HCT116 (cell line): ENCODE data around the gene PDE6C. TPM values are rescaled to one million over a fixed set of nuclear protein-coding genes. Genes with fewer than 3 reads are reported as not detected.

ENCODE experiments used
- ATAC-seq: fragments of 200-7000 bp; cut with Tn5 transposase; 2 replicates; pipeline ENCODE4 v1.9.1; 2020; ENCODE audit warnings: mild to moderate bottlenecking, moderate library complexity
- BruUV-seq: library from RNA; stranded (reverse); fragments of 400-500 nt; replicated peaks from 2 replicates; lab custom pipeline; 2021; lab: Mats Ljungman, UMichigan
- CTCF ChIA-PET: fragments of 300-600 bp; sonication (Branson Sonifier 250); formaldehyde crosslinking; loops from one replicate; lab custom pipeline; 2021; ENCODE audit warnings: antibody characterized with exemption; lab: Charles Lee
- POLR2A ChIA-PET: fragments of 300-600, 350-600 bp; sonication (Branson Sonifier 250); formaldehyde crosslinking; loops from one replicate; lab custom pipeline; 2021; ENCODE audit warnings: antibody characterized with exemption; lab: Charles Lee
- RAD21 ChIA-PET, 2 experiments: fragments of 300-600 bp; sonication (Branson Sonifier 250); formaldehyde crosslinking; loops; one replicate each; lab custom pipeline; 2023; ENCODE audit warnings: low total read pairs in 2 of 2; ENCODE audit not compliant: uncharacterized antibody in 2 of 2, unreplicated experiment in 2 of 2, low non-redundant PET in 1 of 2; lab: Charles Lee
- DNase-seq: peaks from one replicate; pipeline ENCODE4 v3.0.0-alpha.2; 2010; ENCODE audit warnings: low read depth, low spot score
- H2AFZ ChIP-seq: fragments of 200-600 bp; shearing (Covaris generic), sonication (generic); 2 replicates; pipeline ENCODE4 v1.6.1; 2017; ENCODE audit warnings: low read depth, mixed run types, mixed read lengths, antibody characterized with exemption, low read length; ENCODE audit not compliant: poor library complexity, severe bottlenecking
- H3K27ac ChIP-seq: 2 replicates; pipeline ENCODE4 v1.5.1; 2012; ENCODE audit warnings: low read depth, low read length
- H3K27me3 ChIP-seq: fragments of 200-600 bp; sonication (generic); 2 replicates; pipeline ENCODE4 v1.6.1; 2016; ENCODE audit warnings: mixed run types, low read length, mixed read lengths; ENCODE audit not compliant: insufficient read depth
- H3K36me3 ChIP-seq, 2 experiments: fragments of 200-500 bp in 1 of 2; fragments of 200-600 bp in 1 of 2; sonication (Bioruptor generic) in 1 of 2; sonication (generic) in 1 of 2; 2 replicates each; pipeline versions ENCODE4 v1.5.1 to v1.6.1; 2014 to 2016; ENCODE audit warnings: low read length in 2 of 2, inconsistent platforms in 1 of 2, mixed read lengths in 1 of 2, mixed run types in 1 of 2; ENCODE audit not compliant: insufficient read depth in 2 of 2, control insufficient read depth in 1 of 2
- H3K4me1 ChIP-seq, 2 experiments: fragments of 200-600 bp in 1 of 2; sonication (generic) in 1 of 2; 2 replicates each; pipeline versions ENCODE4 v1.5.1 to v1.6.1; 2012 to 2017; ENCODE audit warnings: low read length in 2 of 2, inconsistent platforms in 1 of 2, mild to moderate bottlenecking in 1 of 2, mixed read lengths in 1 of 2, mixed run types in 1 of 2, moderate library complexity in 1 of 2; ENCODE audit not compliant: insufficient read depth in 2 of 2, control insufficient read depth in 1 of 2
- H3K4me2 ChIP-seq: fragments of 200-600 bp; sonication (generic); 2 replicates; pipeline ENCODE4 v1.6.1; 2017; ENCODE audit warnings: mixed run types, low read length, mixed read lengths
- H3K4me3 ChIP-seq, 2 experiments: fragments of 200-600 bp in 1 of 2; sonication (generic) in 1 of 2; replicated peaks in 1 of 2; 2 replicates each; pipeline ENCODE4 v1.5.1; 2011 to 2016; ENCODE audit warnings: low read length in 2 of 2, control low read depth in 1 of 2, low read depth in 1 of 2, mild to moderate bottlenecking in 1 of 2, mixed read lengths in 1 of 2, mixed run types in 1 of 2
- H3K79me2 ChIP-seq: fragments of 200-600 bp; sonication (generic); 2 replicates; pipeline ENCODE4 v1.6.1; 2017; ENCODE audit warnings: mild to moderate bottlenecking, mixed run types, low read length, moderate library complexity, mixed read lengths; ENCODE audit not compliant: insufficient read depth
- H3K9ac ChIP-seq: fragments of 200-600 bp; sonication (generic); 2 replicates; pipeline ENCODE4 v1.6.1; 2016; ENCODE audit warnings: low read length, mixed read lengths
- H3K9me2 ChIP-seq: fragments of 200-600 bp; sonication (generic), shearing (Covaris generic); 2 replicates; pipeline ENCODE4 v1.6.1; 2017; ENCODE audit warnings: mixed run types, mild to moderate bottlenecking, moderate library complexity; ENCODE audit not compliant: insufficient read depth
- H3K9me3 ChIP-seq, 2 experiments: fragments of 200-500 bp in 1 of 2; fragments of 200-600 bp in 1 of 2; sonication (Bioruptor generic) in 1 of 2; sonication (generic) in 1 of 2; 2 replicates each; pipeline ENCODE4 v1.6.1; 2014 to 2017; ENCODE audit warnings: low read length in 2 of 2, mixed read lengths in 2 of 2, inconsistent platforms in 1 of 2, low read depth in 1 of 2, mild to moderate bottlenecking in 1 of 2, mixed run types in 1 of 2, moderate library complexity in 1 of 2; ENCODE audit not compliant: control insufficient read depth in 1 of 2, insufficient read depth in 1 of 2
- H4K20me1 ChIP-seq: fragments of 200-600 bp; sonication (generic), shearing (Covaris generic); 2 replicates; pipeline ENCODE4 v1.6.1; 2017; ENCODE audit warnings: mixed run types, mild to moderate bottlenecking, moderate library complexity; ENCODE audit not compliant: insufficient read depth
- ELF1 ChIP-seq: IDR thresholded peaks from 2 replicates; pipeline ENCODE4 v1.6.1; 2012; ENCODE audit warnings: low read depth, borderline replicate concordance
- EZH2phosphoT487 ChIP-seq: fragments of 200-600 bp; IDR thresholded peaks from 2 replicates; pipeline ENCODE4 v1.6.1; 2018; ENCODE audit warnings: antibody characterized with exemption, borderline replicate concordance
- POLR2A ChIP-seq: IDR thresholded peaks from 2 replicates; pipeline ENCODE4 v1.7.0; 2011; ENCODE audit warnings: borderline replicate concordance; ENCODE audit not compliant: insufficient read depth, insufficient read length; ENCODE audit errors: extremely low read depth
- SP1 ChIP-seq: IDR thresholded peaks from 2 replicates; pipeline ENCODE4 v1.6.1; 2012; ENCODE audit warnings: low read depth
- intact Hi-C: fragments of 100-400 bp; cut with micrococcal nuclease; formaldehyde crosslinking; loops from 2 replicates; pipeline ENCODE4 v1.10.0; 2022
- total RNA-seq: library from RNA; stranded (reverse); gene quantifications from one replicate; pipeline ENCODE4 v1.2.1, GENCODE V29; 2021; ENCODE audit not compliant: unreplicated experiment
- TF ChIP-seq, protein P1 (sequence below): IDR thresholded peaks from 2 replicates; pipeline ENCODE4 v1.6.1; 2012; ENCODE audit warnings: low read depth

PDE6C gene
- total RNA-seq, 1 experiment from 2014 or later, result not detected

- no peak overlapping the region for H3K4me2 ChIP-seq
- POLR2A ChIA-PET, result no interaction called here
- no peaks in the 10 kb centered on the region for H4K20me1 ChIP-seq
- no peaks in the 10 kb centered on the region for H3K27me3 ChIP-seq
- no peak overlapping the region for H3K4me3 ChIP-seq
- RAD21 ChIA-PET, result no interaction called here
- no peaks in the 10 kb centered on the region for H3K36me3 ChIP-seq
- no peak overlapping the region for H3K9ac ChIP-seq
- no peaks in the 10 kb centered on the region for H3K79me2 ChIP-seq
- H2AFZ ChIP-seq, result no peak overlapping the region
- no peaks in the 10 kb centered on the region for H3K9me3 ChIP-seq
- no peaks in the 10 kb centered on the region for H3K9me2 ChIP-seq
- intact Hi-C loops, result no loop called here
- CTCF ChIA-PET, result no interaction called here
- no peak overlapping the region for H3K27ac ChIP-seq
- ATAC-seq (no peak), DNase-seq (no peak)
- BruUV-seq, result no TSS peak
- H3K4me1 ChIP-seq, result no peaks in the 10 kb centered on the region
- TF ChIP-seq, protein P1, sequence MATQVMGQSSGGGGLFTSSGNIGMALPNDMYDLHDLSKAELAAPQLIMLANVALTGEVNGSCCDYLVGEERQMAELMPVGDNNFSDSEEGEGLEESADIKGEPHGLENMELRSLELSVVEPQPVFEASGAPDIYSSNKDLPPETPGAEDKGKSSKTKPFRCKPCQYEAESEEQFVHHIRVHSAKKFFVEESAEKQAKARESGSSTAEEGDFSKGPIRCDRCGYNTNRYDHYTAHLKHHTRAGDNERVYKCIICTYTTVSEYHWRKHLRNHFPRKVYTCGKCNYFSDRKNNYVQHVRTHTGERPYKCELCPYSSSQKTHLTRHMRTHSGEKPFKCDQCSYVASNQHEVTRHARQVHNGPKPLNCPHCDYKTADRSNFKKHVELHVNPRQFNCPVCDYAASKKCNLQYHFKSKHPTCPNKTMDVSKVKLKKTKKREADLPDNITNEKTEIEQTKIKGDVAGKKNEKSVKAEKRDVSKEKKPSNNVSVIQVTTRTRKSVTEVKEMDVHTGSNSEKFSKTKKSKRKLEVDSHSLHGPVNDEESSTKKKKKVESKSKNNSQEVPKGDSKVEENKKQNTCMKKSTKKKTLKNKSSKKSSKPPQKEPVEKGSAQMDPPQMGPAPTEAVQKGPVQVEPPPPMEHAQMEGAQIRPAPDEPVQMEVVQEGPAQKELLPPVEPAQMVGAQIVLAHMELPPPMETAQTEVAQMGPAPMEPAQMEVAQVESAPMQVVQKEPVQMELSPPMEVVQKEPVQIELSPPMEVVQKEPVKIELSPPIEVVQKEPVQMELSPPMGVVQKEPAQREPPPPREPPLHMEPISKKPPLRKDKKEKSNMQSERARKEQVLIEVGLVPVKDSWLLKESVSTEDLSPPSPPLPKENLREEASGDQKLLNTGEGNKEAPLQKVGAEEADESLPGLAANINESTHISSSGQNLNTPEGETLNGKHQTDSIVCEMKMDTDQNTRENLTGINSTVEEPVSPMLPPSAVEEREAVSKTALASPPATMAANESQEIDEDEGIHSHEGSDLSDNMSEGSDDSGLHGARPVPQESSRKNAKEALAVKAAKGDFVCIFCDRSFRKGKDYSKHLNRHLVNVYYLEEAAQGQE, result no peak
- TF ChIP-seq ELF1, result no peak
- TF ChIP-seq EZH2phosphoT487, result no peak
- TF ChIP-seq POLR2A, result no peak
- no peak for TF ChIP-seq SP1
Measured at GRCh38 chr10:93589648-93590562, 22.4 kb upstream of the PDE6C start.
